HG03045 (cell line): ENCODE results near the gene ZNF544.
"Not testable (repeated sequence)": the region's sequence is repeated elsewhere in the genome, so short reads cannot be mapped to it uniquely, and the experiment has no call there.

Experiments used
- ATAC-seq: cut with Tn5 transposase; IDR thresholded peaks from one replicate; pipeline ENCODE4 v1.9.1; 2021; ENCODE audit warnings: mild to moderate bottlenecking, moderate library complexity; ENCODE audit not compliant: unreplicated experiment

The ZNF544 gene

GRCh38 chr19:58304748-58305064 lies 76.0 kb downstream of the ZNF544 start:
- peak; percentile 4 for ATAC-seq

GRCh38 chr19:58305065-58305931 lies 76.6 kb downstream of the ZNF544 start, which contains the start of gene ERVK3-1:
ERVK3-1 (plus strand) TSS chr19:58305377; CDS start chr19:58312169, 6,792 bp downstream.
- peak; percentile 95 for ATAC-seq

- ATAC-seq = no peak
These were observed 77.2 kb downstream of the ZNF544 start for GRCh38 chr19:58305932-58306323.

- no peak for ATAC-seq
These were observed 79.0 kb downstream of the ZNF544 start for GRCh38 chr19:58307736-58308135.

- not testable (repeated sequence) for ATAC-seq
These were observed 82.0 kb downstream of the ZNF544 start for GRCh38 chr19:58310685-58311084.

- ATAC-seq = no peak
These were observed 82.7 kb downstream of the ZNF544 start for GRCh38 chr19:58311345-58311865.
